IMR-90 (cell line): Measurements from ENCODE around the gene HDDC3. TPM values are rescaled to one million over a fixed set of nuclear protein-coding genes. Genes with fewer than 3 reads are reported as not detected.

Experiments used
- ATAC-seq: fragments of 200-7000 bp; cut with Tn5 transposase; 2 replicates; pipeline ENCODE4 v1.9.1; 2020; ENCODE audit warnings: low read depth, mild to moderate bottlenecking, moderate library complexity
- BruUV-seq: library from RNA; stranded (reverse); fragments of 400-500 nt; replicated peaks from 2 replicates; lab custom pipeline; 2021; lab: Mats Ljungman, UMichigan
- CTCF ChIA-PET: fragments of 300-600 bp; formaldehyde crosslinking; extraction: SDS; loops from one replicate; lab custom pipeline; 2021; ENCODE audit warnings: antibody characterized with exemption; lab: Yijun Ruan, JAX
- POLR2A ChIA-PET: fragments of 300-600 bp; sonication (Branson Sonifier 250); formaldehyde crosslinking; loops from one replicate; lab custom pipeline; 2022; ENCODE audit warnings: antibody characterized with exemption; ENCODE audit not compliant: unreplicated experiment; lab: Charles Lee
- DNase-seq: peaks from one replicate; pipeline ENCODE4 v3.0.0; 2013
- H2AFZ ChIP-seq: replicated peaks from 2 replicates; pipeline ENCODE3; 2013; ENCODE audit warnings: low read length, mild to moderate bottlenecking; ENCODE audit not compliant: poor library complexity
- H2AK5ac ChIP-seq: 2 replicates; pipeline ENCODE4 v1.6.1; 2013; ENCODE audit warnings: low read depth, low read length, inconsistent platforms
- H2AK9ac ChIP-seq: replicated peaks from 2 replicates; pipeline ENCODE3; 2013; ENCODE audit warnings: mild to moderate bottlenecking, low read depth, low read length, moderate library complexity; ENCODE audit not compliant: poor library complexity
- H2BK120ac ChIP-seq: 2 replicates; pipeline ENCODE4 v1.6.1; 2013; ENCODE audit warnings: low read depth, low read length, inconsistent platforms
- H2BK15ac ChIP-seq: 3 replicates; pipeline ENCODE4 v1.6.1; 2013; ENCODE audit warnings: low read depth, low read length, inconsistent platforms
- H2BK20ac ChIP-seq: 2 replicates; pipeline ENCODE4 v1.6.1; 2013; ENCODE audit warnings: low read depth, mild to moderate bottlenecking, inconsistent platforms, low read length, moderate library complexity
- H2BK5ac ChIP-seq: 2 replicates; pipeline ENCODE4 v1.6.1; 2013; ENCODE audit warnings: mild to moderate bottlenecking, low read depth, low read length, inconsistent platforms; ENCODE audit not compliant: poor library complexity, severe bottlenecking
- H3K14ac ChIP-seq: replicated peaks from 2 replicates; pipeline ENCODE4 v1.6.1; 2013; ENCODE audit warnings: low read depth, low read length, inconsistent platforms
- H3K18ac ChIP-seq: 2 replicates; pipeline ENCODE4 v1.6.1; 2013; ENCODE audit warnings: low read depth, low read length, control low read depth
- H3K23ac ChIP-seq: 2 replicates; pipeline ENCODE4 v1.6.1; 2013; ENCODE audit warnings: low read depth, low read length, inconsistent platforms
- H3K27ac ChIP-seq: 2 replicates; pipeline ENCODE4 v1.5.1; 2013; ENCODE audit warnings: mild to moderate bottlenecking, control low read depth, low read length; ENCODE audit not compliant: insufficient read depth
- H3K27me3 ChIP-seq: 2 replicates; pipeline ENCODE4 v1.6.1; 2013; ENCODE audit warnings: low read length; ENCODE audit not compliant: control insufficient read depth, insufficient read depth
- H3K36me3 ChIP-seq: 2 replicates; pipeline ENCODE4 v1.6.1; 2013; ENCODE audit warnings: low read length, mixed read lengths; ENCODE audit not compliant: control insufficient read depth, insufficient read depth
- H3K4ac ChIP-seq: 2 replicates; pipeline ENCODE4 v1.6.1; 2013; ENCODE audit warnings: low read depth, low read length, inconsistent platforms
- H3K4me1 ChIP-seq: 2 replicates; pipeline ENCODE4 v1.6.1; 2013; ENCODE audit warnings: low read length, mixed read lengths; ENCODE audit not compliant: control insufficient read depth, insufficient read depth
- H3K4me2 ChIP-seq: 2 replicates; pipeline ENCODE4 v1.6.1; 2013; ENCODE audit warnings: low read depth, mild to moderate bottlenecking, control low read depth, low read length, moderate library complexity
- H3K4me3 ChIP-seq: 2 replicates; pipeline ENCODE4 v1.5.1; 2013; ENCODE audit warnings: low read depth, mild to moderate bottlenecking, control low read depth, low read length, moderate library complexity; ENCODE audit not compliant: insufficient read depth
- H3K56ac ChIP-seq: 2 replicates; pipeline ENCODE4 v1.6.1; 2013; ENCODE audit warnings: low read length, inconsistent platforms; ENCODE audit not compliant: insufficient read depth; ENCODE audit errors: extremely low read depth
- H3K79me1 ChIP-seq, 2 experiments: 2 replicates each; pipeline ENCODE4 v1.6.1; 2013; ENCODE audit warnings: low read length in 2 of 2, inconsistent platforms in 1 of 2, low read depth in 1 of 2
- H3K9ac ChIP-seq: 2 replicates; pipeline ENCODE4 v1.6.1; 2013; ENCODE audit warnings: low read depth, low read length, control low read depth
- H3K9me1 ChIP-seq: 2 replicates; pipeline ENCODE4 v1.6.1; 2013; ENCODE audit warnings: low read length, inconsistent platforms; ENCODE audit not compliant: insufficient read depth
- H3K9me3 ChIP-seq: 2 replicates; pipeline ENCODE4 v1.6.1; 2013; ENCODE audit warnings: low read length; ENCODE audit not compliant: control insufficient read depth, insufficient read depth
- H4K20me1 ChIP-seq: 2 replicates; pipeline ENCODE4 v1.6.1; 2013; ENCODE audit warnings: low read length, inconsistent platforms; ENCODE audit not compliant: insufficient read depth
- H4K5ac ChIP-seq: 2 replicates; pipeline ENCODE4 v1.6.1; 2013; ENCODE audit warnings: mild to moderate bottlenecking, low read depth, low read length, control low read depth
- H4K8ac ChIP-seq, 2 experiments: 2 replicates each; pipeline ENCODE4 v1.6.1; 2013; ENCODE audit warnings: low read depth in 2 of 2, low read length in 2 of 2, control low read depth in 1 of 2, inconsistent platforms in 1 of 2
- H4K91ac ChIP-seq: 2 replicates; pipeline ENCODE4 v1.6.1; 2013; ENCODE audit warnings: low read depth, low read length, inconsistent platforms; ENCODE audit not compliant: insufficient read depth
- CEBPB ChIP-seq: IDR thresholded peaks from 2 replicates; pipeline ENCODE4 v1.6.1; 2012; ENCODE audit warnings: low read depth, low read length, improper control_type of control experiment
- CHD1 ChIP-seq: IDR thresholded peaks from 2 replicates; pipeline ENCODE4 v1.6.1; 2012; ENCODE audit warnings: low read depth, low read length, improper control_type of control experiment
- MXI1 ChIP-seq: IDR thresholded peaks from 2 replicates; pipeline ENCODE4 v1.6.1; 2012; ENCODE audit warnings: low read depth, mild to moderate bottlenecking, low read length, moderate library complexity, borderline replicate concordance
- POLR2A ChIP-seq: IDR thresholded peaks from 2 replicates; pipeline ENCODE4 v1.6.1; 2012; ENCODE audit warnings: mild to moderate bottlenecking, low read depth, low read length
- RCOR1 ChIP-seq: IDR thresholded peaks from 2 replicates; pipeline ENCODE4 v1.6.1; 2012; ENCODE audit warnings: mild to moderate bottlenecking, low read length, improper control_type of control experiment; ENCODE audit not compliant: insufficient replicate concordance
- WGBS, 2 experiments: methylation state at CpG; one replicate each; pipeline versions ENCODE4 v1.1.5 to v1.1.7; 2013; ENCODE audit warnings: missing lambda C conversion rate in 2 of 2; ENCODE audit not compliant: insufficient read length in 1 of 2; ENCODE audit errors: extremely low coverage in 2 of 2; 5-methylcytosine and 5-hydroxymethylcytosine counted together
- dilution Hi-C: fragments of 300-500 bp; cut with HindIII; formaldehyde crosslinking; loops from one replicate; pipeline ENCODE4 v1.14.3; 2018; ENCODE audit warnings: low sequenced_read_pairs; ENCODE audit not compliant: unreplicated experiment
- in situ Hi-C: fragments of 300-500 bp; cut with MboI; formaldehyde crosslinking; loops from 3 replicates; pipeline ENCODE4 v1.14.3; 2019; ENCODE audit warnings: low sequenced_read_pairs, inconsistent platforms, mixed read lengths
- intact Hi-C: fragments of 100-400 bp; cut with micrococcal nuclease; formaldehyde crosslinking; loops from 2 replicates; pipeline ENCODE4 v1.10.0; 2022
- polyA plus RNA-seq, 3 experiments: library from polyadenylated mRNA; depleted of rRNA; stranded (reverse); fragments of >200 nt; gene quantifications; 2 replicates each; pipeline ENCODE4 v1.2.3, GENCODE V29; 2012; ENCODE audit warnings: low replicate concordance in 1 of 3
- total RNA-seq: library from RNA; depleted of rRNA; stranded (reverse); fragments of >200 nt; gene quantifications from 2 replicates; pipeline ENCODE4 v1.2.3, GENCODE V29; 2012
- TF ChIP-seq, protein P1 (sequence below): fragments of 150-350 bp; IDR thresholded peaks from 2 replicates; pipeline ENCODE4 v1.6.1; 2016; ENCODE audit warnings: low read depth, mild to moderate bottlenecking, low read length, moderate library complexity, borderline replicate concordance

The HDDC3 gene
- total and polyA plus RNA-seq, 2 of the 4 experiments (the other 2 are of a cell fraction), result 7.9 to 10.7 TPM

DNA sequence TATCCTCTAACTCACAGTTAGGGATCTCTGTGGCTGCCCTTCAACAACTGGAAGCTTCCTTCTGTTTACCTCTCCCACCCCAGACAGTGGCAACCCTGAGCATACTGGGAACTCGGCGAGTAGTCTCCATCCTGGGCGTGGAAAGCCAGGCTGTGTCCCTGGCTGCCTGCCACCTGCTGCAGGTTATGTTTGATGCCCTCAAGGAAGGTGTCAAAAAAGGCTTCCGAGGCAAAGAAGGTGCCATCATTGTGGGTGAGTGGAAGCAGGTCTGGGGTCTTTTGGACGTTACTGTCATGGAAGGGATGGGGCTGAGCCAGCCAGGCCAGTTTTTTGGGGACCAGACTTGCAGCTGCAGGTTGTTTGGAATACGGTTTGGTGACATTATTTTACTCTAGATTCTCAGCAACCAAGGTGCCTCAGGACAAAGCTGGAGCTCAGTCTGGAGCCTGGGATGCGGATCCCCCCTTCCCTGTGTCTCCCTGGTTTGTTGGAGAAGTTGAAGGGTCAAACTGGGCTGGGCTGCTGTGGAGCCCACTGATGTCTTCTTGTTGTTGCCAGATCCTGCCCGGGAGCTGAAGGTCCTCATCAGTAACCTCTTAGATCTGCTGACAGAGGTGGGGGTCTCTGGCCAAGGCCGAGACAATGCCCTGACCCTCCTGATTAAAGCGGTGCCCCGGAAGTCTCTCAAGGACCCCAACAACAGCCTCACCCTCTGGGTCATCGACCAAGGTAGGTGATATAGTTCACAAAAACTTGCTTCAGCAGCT, 10.2 kb upstream of the HDDC3 start:
- H3K79me1 ChIP-seq, result peaks cover 13 to 21% of the 10 kb centered on the region in 2 experiments
- 100% methylated on average over 1 of the region's 12 CpGs; no CpG with 5 or more reads in 1 of the 2 experiments for WGBS, 2 experiments
- POLR2A ChIA-PET, result no interaction called here

More for the DNA sequence above, 10.2 kb upstream of the HDDC3 start:
- Histone ChIP-seq H3K27me3 (no peaks in the 10 kb centered on the region), H2AK5ac (no peak overlapping the region), H3K23ac (no peak overlapping the region), H3K4ac (no peak overlapping the region), H3K18ac (no peak overlapping the region), H4K91ac (no peak overlapping the region), H2BK15ac (no peak overlapping the region), H2BK20ac (no peak overlapping the region), H3K9me3 (no peaks in the 10 kb centered on the region), H3K14ac (no peak overlapping the region), H3K4me3 (no peak overlapping the region), H4K8ac (no peak overlapping the region), H3K9ac (no peak overlapping the region), H2AFZ (no peak overlapping the region), H4K5ac (no peak overlapping the region), H2BK120ac (no peak overlapping the region), H2BK5ac (no peak overlapping the region), H3K4me2 (no peak overlapping the region), H3K36me3 (peaks cover 71% of the 10 kb centered on the region), H4K20me1 (peaks cover 3% of the 10 kb centered on the region; the same call in 1 of the 2 replicates), H3K4me1 (no peaks in the 10 kb centered on the region), H3K27ac (no peak overlapping the region), H3K9me1 (0 out of 2 replicates have a peak, but pooled peaks cover 4% of the 10 kb centered on the region), H2AK9ac (peak overlapping the region; percentile 31), H3K56ac (no peak overlapping the region)
- BruUV-seq, result no TSS peak
- in situ Hi-C loops, result no loop called here
- dilution Hi-C loops, result no loop called here
- TF ChIP-seq CHD1 (no peak), MXI1 (no peak), POLR2A (no peak), RCOR1 (no peak), CEBPB (no peak)
- TF ChIP-seq, protein P1, sequence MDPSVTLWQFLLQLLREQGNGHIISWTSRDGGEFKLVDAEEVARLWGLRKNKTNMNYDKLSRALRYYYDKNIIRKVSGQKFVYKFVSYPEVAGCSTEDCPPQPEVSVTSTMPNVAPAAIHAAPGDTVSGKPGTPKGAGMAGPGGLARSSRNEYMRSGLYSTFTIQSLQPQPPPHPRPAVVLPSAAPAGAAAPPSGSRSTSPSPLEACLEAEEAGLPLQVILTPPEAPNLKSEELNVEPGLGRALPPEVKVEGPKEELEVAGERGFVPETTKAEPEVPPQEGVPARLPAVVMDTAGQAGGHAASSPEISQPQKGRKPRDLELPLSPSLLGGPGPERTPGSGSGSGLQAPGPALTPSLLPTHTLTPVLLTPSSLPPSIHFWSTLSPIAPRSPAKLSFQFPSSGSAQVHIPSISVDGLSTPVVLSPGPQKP, result no peak
- intact Hi-C loops, result no loop called here
- DNase-seq, result no peak
- no peak for ATAC-seq
- CTCF ChIA-PET, result interaction anchor here (0.6 to 1.2 kb wide), 3 partner anchors 8 to 43 kb away, joined by 3 to 8 read pairs (median 6); partner anchors contain the start of gene UNC45A
